ENCODE measurements around the gene IMP3. TPM values are rescaled to one million over a fixed set of nuclear protein-coding genes. Genes with fewer than 3 reads are reported as not detected.
"Not testable (repeated sequence)": the region's sequence is repeated elsewhere in the genome, so short reads cannot be mapped to it uniquely, and the experiment has no call there.

IMP3 gene
- total RNA-seq, 1 donor from 2014 or later: 48.4 TPM

GRCh38 chr15:75637245-75638009 lies 2.6 kb downstream of the IMP3 start:
- no peak overlapping the region for H3K4me3 ChIP-seq (ENCODE audit: insufficient read depth, low read depth, low read length)

GRCh38 chr15:75636026-75636425 lies 4.0 kb downstream of the IMP3 start:
- Histone ChIP-seq H3K9me3 (ENCODE audit: insufficient read depth, low read depth, low read length) (no peaks in the 10 kb centered on the region), H3K36me3 (ENCODE audit: insufficient read depth, low read length) (no peaks in the 10 kb centered on the region), H3K9ac (ENCODE audit: low read length) (no peak overlapping the region), H3K4me1 (ENCODE audit: insufficient read depth, low read length) (peaks cover 23% of the 10 kb centered on the region), H3K4me3 (ENCODE audit: insufficient read depth, low read depth, low read length) (no peak overlapping the region), H3K4me2 (ENCODE audit: low read length) (no peak overlapping the region), H3K27me3 (ENCODE audit: insufficient read depth, low read length) (no peaks in the 10 kb centered on the region), H2AFZ (ENCODE audit: low read depth, low read length) (no peak overlapping the region), H3K27ac (ENCODE audit: low read depth, low read length) (no peak overlapping the region), H4K20me1 (ENCODE audit: insufficient read depth, low read length) (peaks cover 24% of the 10 kb centered on the region), H3K79me2 (ENCODE audit: insufficient read depth, low read length) (peaks cover 41% of the 10 kb centered on the region)
- H3K27me3 Mint-ChIP-seq (ENCODE audit: low read depth, unreplicated experiment): no peaks in the 10 kb centered on the region
- H3K9me3 Mint-ChIP-seq (ENCODE audit: unreplicated experiment): no peaks in the 10 kb centered on the region
- H3K36me3 Mint-ChIP-seq (ENCODE audit: low read depth, unreplicated experiment): no peaks in the 10 kb centered on the region
- DNase-seq (ENCODE audit: low read depth) (no peak), FAIRE-seq (no peak)
- peaks cover 8% of the 10 kb centered on the region for H3K4me1 Mint-ChIP-seq (ENCODE audit: low read depth, unreplicated experiment)
- H3K27ac Mint-ChIP-seq (ENCODE audit: unreplicated experiment): no peak overlapping the region
- H3K4me3 Mint-ChIP-seq (ENCODE audit: unreplicated experiment): peak overlapping the region; percentile 45
- TF ChIP-seq EZH2 (IDR thresholded peaks at IDR 0.05; ENCODE audit: insufficient read depth, low read length): no peak
- TF ChIP-seq, protein P1, sequence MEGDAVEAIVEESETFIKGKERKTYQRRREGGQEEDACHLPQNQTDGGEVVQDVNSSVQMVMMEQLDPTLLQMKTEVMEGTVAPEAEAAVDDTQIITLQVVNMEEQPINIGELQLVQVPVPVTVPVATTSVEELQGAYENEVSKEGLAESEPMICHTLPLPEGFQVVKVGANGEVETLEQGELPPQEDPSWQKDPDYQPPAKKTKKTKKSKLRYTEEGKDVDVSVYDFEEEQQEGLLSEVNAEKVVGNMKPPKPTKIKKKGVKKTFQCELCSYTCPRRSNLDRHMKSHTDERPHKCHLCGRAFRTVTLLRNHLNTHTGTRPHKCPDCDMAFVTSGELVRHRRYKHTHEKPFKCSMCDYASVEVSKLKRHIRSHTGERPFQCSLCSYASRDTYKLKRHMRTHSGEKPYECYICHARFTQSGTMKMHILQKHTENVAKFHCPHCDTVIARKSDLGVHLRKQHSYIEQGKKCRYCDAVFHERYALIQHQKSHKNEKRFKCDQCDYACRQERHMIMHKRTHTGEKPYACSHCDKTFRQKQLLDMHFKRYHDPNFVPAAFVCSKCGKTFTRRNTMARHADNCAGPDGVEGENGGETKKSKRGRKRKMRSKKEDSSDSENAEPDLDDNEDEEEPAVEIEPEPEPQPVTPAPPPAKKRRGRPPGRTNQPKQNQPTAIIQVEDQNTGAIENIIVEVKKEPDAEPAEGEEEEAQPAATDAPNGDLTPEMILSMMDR (IDR thresholded peaks at IDR 0.05; ENCODE audit: insufficient read depth, low read depth, low read length): no peak

More at GRCh38 chr15:75637245-75638009, 2.6 kb downstream of the IMP3 start:
- no peaks in the 10 kb centered on the region for H3K27me3 Mint-ChIP-seq (ENCODE audit: low read depth, unreplicated experiment)
- H3K9ac ChIP-seq (ENCODE audit: low read length): peak overlapping the region; percentile 89
- no peak overlapping the region for H2AFZ ChIP-seq (ENCODE audit: low read depth, low read length)
- H3K4me3 Mint-ChIP-seq (ENCODE audit: unreplicated experiment): peak overlapping the region; percentile 95
- no peak for FAIRE-seq
- H3K27me3 ChIP-seq (ENCODE audit: insufficient read depth, low read length): no peaks in the 10 kb centered on the region
- no peak overlapping the region for H3K27ac Mint-ChIP-seq (ENCODE audit: unreplicated experiment)
- H3K79me2 ChIP-seq (ENCODE audit: insufficient read depth, low read length): peaks cover 41% of the 10 kb centered on the region
- no peaks in the 10 kb centered on the region for H3K9me3 Mint-ChIP-seq (ENCODE audit: unreplicated experiment)
- no peak for DNase-seq (ENCODE audit: low read depth)
- no peaks in the 10 kb centered on the region for H3K36me3 Mint-ChIP-seq (ENCODE audit: low read depth, unreplicated experiment)
- peaks cover 25% of the 10 kb centered on the region for H3K4me1 ChIP-seq (ENCODE audit: insufficient read depth, low read length)
- no peaks in the 10 kb centered on the region for H3K36me3 ChIP-seq (ENCODE audit: insufficient read depth, low read length)
- no peaks in the 10 kb centered on the region for H3K9me3 ChIP-seq (ENCODE audit: insufficient read depth, low read depth, low read length)
- H4K20me1 ChIP-seq (ENCODE audit: insufficient read depth, low read length): peaks cover 24% of the 10 kb centered on the region
- H3K4me2 ChIP-seq (ENCODE audit: low read length): peak overlapping the region; percentile 98
- no peak overlapping the region for H3K27ac ChIP-seq (ENCODE audit: low read depth, low read length)
- TF ChIP-seq, protein P1 (IDR thresholded peaks at IDR 0.05; ENCODE audit: insufficient read depth, low read depth, low read length): no peak
- no peak for TF ChIP-seq EZH2 (IDR thresholded peaks at IDR 0.05; ENCODE audit: insufficient read depth, low read length)
- H3K4me1 Mint-ChIP-seq (ENCODE audit: low read depth, unreplicated experiment): peaks cover 9% of the 10 kb centered on the region

GRCh38 chr15:75633922-75634321 lies 6.1 kb downstream of the IMP3 start:
- Histone ChIP-seq H3K4me1 (ENCODE audit: insufficient read depth, low read length) (peaks cover 14% of the 10 kb centered on the region), H3K79me2 (ENCODE audit: insufficient read depth, low read length) (peaks cover 30% of the 10 kb centered on the region), H4K20me1 (ENCODE audit: insufficient read depth, low read length) (peaks cover 17% of the 10 kb centered on the region)
- not testable (repeated sequence) for FAIRE-seq; H3K9me3 ChIP-seq (ENCODE audit: insufficient read depth, low read depth, low read length); DNase-seq (ENCODE audit: low read depth); H2AFZ ChIP-seq (ENCODE audit: low read depth, low read length); H3K4me1 Mint-ChIP-seq (ENCODE audit: low read depth, unreplicated experiment); H3K9me3 Mint-ChIP-seq (ENCODE audit: unreplicated experiment); H3K36me3 Mint-ChIP-seq (ENCODE audit: low read depth, unreplicated experiment); H3K27me3 ChIP-seq (ENCODE audit: insufficient read depth, low read length); H3K4me3 ChIP-seq (ENCODE audit: insufficient read depth, low read depth, low read length); H3K36me3 ChIP-seq (ENCODE audit: insufficient read depth, low read length); H3K4me3 Mint-ChIP-seq (ENCODE audit: unreplicated experiment); H3K27ac Mint-ChIP-seq (ENCODE audit: unreplicated experiment); H3K27me3 Mint-ChIP-seq (ENCODE audit: low read depth, unreplicated experiment); H3K4me2 ChIP-seq (ENCODE audit: low read length); H3K27ac ChIP-seq (ENCODE audit: low read depth, low read length); H3K9ac ChIP-seq (ENCODE audit: low read length)
